Esophagus muscularis mucosa (tissue), 3 donors: ENCODE results near the gene SLC8A1.

Source experiments
- CTCF ChIP-seq, 3 experiments: fragments of 200-600 bp in 2 of 3; fragments of 450-650 bp in 1 of 3; sonication (generic) in 2 of 3; IDR thresholded peaks; one replicate each; pipeline ENCODE4 v1.5.1; 2017 to 2019; ENCODE audit warnings: antibody characterized with exemption in 3 of 3, mild to moderate bottlenecking in 2 of 3, moderate library complexity in 1 of 3
- POLR2A ChIP-seq: fragments of 450-650 bp; IDR thresholded peaks from one replicate; pipeline ENCODE4 v1.6.1; 2017; ENCODE audit warnings: antibody characterized with exemption, moderate library complexity, mild to moderate bottlenecking, low read depth

GRCh38 chr2:40485318-40485717 is 33.4 kb upstream of the SLC8A1 start:
- TF ChIP-seq POLR2A (no peak), CTCF (IDR thresholded peaks at IDR 0.05) (no peak)
